GM12878 (cell line): Measurements from ENCODE around the gene AGAP1. TPM values are rescaled to one million over a fixed set of nuclear protein-coding genes. Genes with fewer than 3 reads are reported as not detected.

Experiments used
- ATAC-seq: fragments of 200-7000 bp; cut with Tn5 transposase; 3 replicates; pipeline ENCODE4 v1.9.1; 2020; ENCODE audit warnings: mild to moderate bottlenecking, moderate library complexity
- BruUV-seq: library from RNA; stranded (reverse); fragments of 400-500 nt; replicated peaks from 2 replicates; lab custom pipeline; 2021; lab: Mats Ljungman, UMichigan
- CTCF ChIA-PET: fragments of 300-600 bp; sonication (Branson Sonifier 250); formaldehyde crosslinking; extraction: SDS; loops from one replicate; lab custom pipeline; 2021; ENCODE audit warnings: inconsistent platforms; lab: Yijun Ruan, JAX
- POLR2A ChIA-PET: fragments of 350-600 bp; formaldehyde crosslinking; extraction: SDS; loops from one replicate; lab custom pipeline; 2021; ENCODE audit warnings: inconsistent platforms; lab: Charles Lee
- RAD21 ChIA-PET: fragments of 300-600 bp; sonication (Branson Sonifier 250); formaldehyde crosslinking; loops from one replicate; lab custom pipeline; 2023; ENCODE audit warnings: antibody characterized with exemption; ENCODE audit not compliant: unreplicated experiment; lab: Charles Lee
- SMC1A ChIA-PET: fragments of 300-600 bp; sonication (Branson Sonifier 250); formaldehyde crosslinking; loops from one replicate; lab custom pipeline; 2023; ENCODE audit not compliant: unreplicated experiment, uncharacterized antibody; lab: Charles Lee
- DNase-seq: peaks from one replicate; pipeline ENCODE4 v3.0.0-alpha.2; 2011; ENCODE audit warnings: low read depth, low spot score
- FAIRE-seq: peaks from 3 replicates; lab custom pipeline; 2011; peaks lifted over from hg19 to GRCh38; lab: Jason Lieb, UNC
- H2AFZ ChIP-seq: 2 replicates; pipeline ENCODE4 v1.6.0; 2011; ENCODE audit warnings: low read depth, low read length, control low read depth; ENCODE audit not compliant: control insufficient read depth
- H3K27ac ChIP-seq: 2 replicates; pipeline ENCODE4 v1.5.1; 2011; ENCODE audit warnings: control low read depth; ENCODE audit not compliant: control insufficient read depth, insufficient read depth
- H3K27me3 ChIP-seq, 2 experiments: replicated peaks in 1 of 2; 2 replicates each; pipeline versions ENCODE4 v1.6.0 to v1.6.1; 2011; ENCODE audit warnings: low read length in 1 of 2; ENCODE audit not compliant: control insufficient read depth in 2 of 2, insufficient read depth in 2 of 2
- H3K36me3 ChIP-seq, 2 experiments: 2 replicates each; pipeline ENCODE4 v1.5.1; 2011; ENCODE audit warnings: low read length in 1 of 2; ENCODE audit not compliant: control insufficient read depth in 2 of 2, insufficient read depth in 2 of 2
- H3K4me1 ChIP-seq: 2 replicates; pipeline ENCODE4 v1.6.1; 2011; ENCODE audit warnings: mild to moderate bottlenecking, low read length, moderate library complexity, mixed read lengths; ENCODE audit not compliant: control insufficient read depth, insufficient read depth
- H3K4me2 ChIP-seq: 2 replicates; pipeline ENCODE4 v1.6.0; 2011; ENCODE audit warnings: control low read depth; ENCODE audit not compliant: control insufficient read depth, insufficient read depth
- H3K4me3 ChIP-seq: fragments of 200-600 bp; sonication (generic); 2 replicates; pipeline ENCODE4 v1.5.1; 2016
- H3K79me2 ChIP-seq: 2 replicates; pipeline ENCODE4 v1.6.0; 2011; ENCODE audit warnings: low read length; ENCODE audit not compliant: control insufficient read depth, insufficient read depth
- H3K9ac ChIP-seq: 2 replicates; pipeline ENCODE4 v1.8.0; 2011; ENCODE audit warnings: low read length, control low read depth, mixed read lengths; ENCODE audit not compliant: control insufficient read depth, insufficient read depth
- H3K9me3 ChIP-seq: replicated peaks from 3 replicates; pipeline ENCODE4 v1.5.1; 2011; ENCODE audit warnings: mild to moderate bottlenecking, low read length; ENCODE audit not compliant: control insufficient read depth, insufficient read depth
- H4K20me1 ChIP-seq: 2 replicates; pipeline ENCODE4 v1.6.0; 2011; ENCODE audit not compliant: control insufficient read depth, insufficient read depth
- CEBPB ChIP-seq, 2 experiments: fragments of 150-350 bp in 1 of 2; IDR thresholded peaks; 2 replicates each; pipeline ENCODE4 v1.6.1; 2012 to 2014; ENCODE audit warnings: low read depth in 2 of 2, low read length in 2 of 2, borderline replicate concordance in 1 of 2, inconsistent platforms in 1 of 2
- CHD2 ChIP-seq: IDR thresholded peaks from 2 replicates; pipeline ENCODE4 v1.6.1; 2011; ENCODE audit warnings: low read depth, low read length, improper control_type of control experiment, borderline replicate concordance
- ETV6 ChIP-seq, 2 experiments: fragments of 450-650 bp in 1 of 2; IDR thresholded peaks in 1 of 2; conservative IDR thresholded peaks in 1 of 2; 2 replicates each; pipeline ENCODE4 v1.6.1; 2014; ENCODE audit warnings: antibody characterized with exemption in 1 of 2, borderline replicate concordance in 1 of 2, low read depth in 1 of 2, mild to moderate bottlenecking in 1 of 2, moderate library complexity in 1 of 2
- HDGF ChIP-seq: fragments of 450-650 bp; IDR thresholded peaks from 2 replicates; pipeline ENCODE4 v1.6.1; 2016; ENCODE audit warnings: antibody characterized with exemption
- KDM1A ChIP-seq: fragments of 200-600 bp; sonication (generic); IDR thresholded peaks from 2 replicates; pipeline ENCODE4 v1.6.1; 2016; ENCODE audit warnings: borderline replicate concordance
- MAX ChIP-seq: IDR thresholded peaks from 2 replicates; pipeline ENCODE4 v1.6.1; 2012; ENCODE audit warnings: low read depth, low read length, improper control_type of control experiment
- MEF2A ChIP-seq: IDR thresholded peaks from 2 replicates; pipeline ENCODE4 v1.6.1; 2011; ENCODE audit warnings: low read depth, mild to moderate bottlenecking, low read length, moderate library complexity; ENCODE audit not compliant: insufficient read depth
- NFIC ChIP-seq: IDR thresholded peaks from 2 replicates; pipeline ENCODE4 v1.6.1; 2012; ENCODE audit warnings: low read depth, mild to moderate bottlenecking, inconsistent platforms, low read length, moderate library complexity
- NR2C1 ChIP-seq: fragments of 450-650 bp; IDR thresholded peaks from 2 replicates; pipeline ENCODE4 v1.6.1; 2017; ENCODE audit warnings: antibody characterized with exemption, mild to moderate bottlenecking, moderate library complexity
- NR2F1 ChIP-seq: fragments of 450-650 bp; conservative IDR thresholded peaks from 2 replicates; pipeline ENCODE4 v1.6.1; 2017; ENCODE audit warnings: mild to moderate bottlenecking
- NRF1 ChIP-seq: conservative IDR thresholded peaks from 2 replicates; pipeline ENCODE4 v1.6.1; 2011; ENCODE audit warnings: mild to moderate bottlenecking, low read depth, low read length, improper control_type of control experiment
- POLR2A ChIP-seq: IDR thresholded peaks from 2 replicates; pipeline ENCODE4 v1.6.1; 2011; ENCODE audit warnings: low read depth, mild to moderate bottlenecking, low read length
- POU2F2 ChIP-seq: IDR thresholded peaks from 3 replicates; pipeline ENCODE4 v1.6.1; 2011; ENCODE audit warnings: low read depth, mild to moderate bottlenecking, low read length, borderline replicate concordance
- SIN3A ChIP-seq: IDR thresholded peaks from 2 replicates; pipeline ENCODE4 v1.6.1; 2012; ENCODE audit warnings: low read depth, low read length, improper control_type of control experiment
- SMARCA5 ChIP-seq: fragments of 450-650 bp; IDR thresholded peaks from 2 replicates; pipeline ENCODE4 v1.6.1; 2017; ENCODE audit warnings: mild to moderate bottlenecking
- SPI1 ChIP-seq: IDR thresholded peaks from 2 replicates; pipeline ENCODE4 v1.6.1; 2011; ENCODE audit warnings: low read depth, mild to moderate bottlenecking, low read length, moderate library complexity, borderline replicate concordance; ENCODE audit not compliant: insufficient read depth
- SUZ12 ChIP-seq: fragments of 200-600 bp; sonication (generic); IDR thresholded peaks from one replicate; pipeline ENCODE4 v1.6.1; 2018; ENCODE audit warnings: antibody characterized with exemption, mild to moderate bottlenecking; ENCODE audit not compliant: unreplicated experiment
- TCF3 ChIP-seq: IDR thresholded peaks from 2 replicates; pipeline ENCODE4 v1.6.1; 2012; ENCODE audit warnings: low read depth, mild to moderate bottlenecking, low read length, borderline replicate concordance; ENCODE audit not compliant: insufficient read depth
- ZBTB11 ChIP-seq: fragments of 450-650 bp; formaldehyde crosslinking; IDR thresholded peaks from 2 replicates; pipeline ENCODE4 v1.5.0; 2022; ENCODE audit warnings: mild to moderate bottlenecking, missing genetic modification characterization
- WGBS: methylation state at CpG from one replicate; pipeline ENCODE4 v1.1.6; 2016; ENCODE audit warnings: low lambda C conversion rate; ENCODE audit not compliant: insufficient replicate concordance, insufficient coverage; ENCODE audit errors: missing lambda C conversion rate; 5-methylcytosine and 5-hydroxymethylcytosine counted together
- in situ Hi-C: fragments of 300-500 bp; cut with MboI; formaldehyde crosslinking; loops from 9 replicates; pipeline ENCODE4 v1.14.3; 2018; ENCODE audit warnings: mixed read lengths
- intact Hi-C: fragments of 100-400 bp; cut with micrococcal nuclease; formaldehyde crosslinking; loops from one replicate; pipeline ENCODE4 v1.14.2; 2022; ENCODE audit not compliant: unreplicated experiment
- polyA plus RNA-seq, 11 experiments: library from polyadenylated mRNA; depleted of rRNA in 4 of 11; unstranded in 6 of 11; stranded (reverse) in 5 of 11; fragments of >200 nt; fragmentation: Nextera tagmentation in 4 of 11; fragmentation: Illumina TruSeq in 1 of 11; extraction: Ambion mirVana in 4 of 11; extraction: Trizol in 1 of 11; gene quantifications; 1 replicate in 1 of 11; 2 replicates in 10 of 11; pipeline versions ENCODE4 v1.2.1 to v1.2.3, GENCODE V29; 2011 to 2016; ENCODE audit warnings: inconsistent platforms in 2 of 11, missing spikeins in 2 of 11, low read depth in 1 of 11
- total RNA-seq, 4 experiments: library from RNA; depleted of rRNA in 3 of 4; stranded (reverse); fragments of >200 nt in 3 of 4; fragmentation: Illumina TruSeq in 1 of 4; extraction: Trizol in 1 of 4; gene quantifications; 2 replicates each; pipeline versions ENCODE4 v1.2.1 to v1.2.3, GENCODE V29; 2013 to 2021

AGAP1 gene
- total and polyA plus RNA-seq, 10 of the 15 experiments (the other 5 are each of a cell fraction or from before 2014, with no cell fraction given) = 0.05 to 0.15 (median 0.06) TPM; not detected in 7

- H3K79me2 ChIP-seq = no peaks in the 10 kb centered on the region
These were observed 49.4 kb downstream of the AGAP1 start for GRCh38 chr2:235543128-235543750.

GRCh38 chr2:235543851-235544688, 50.2 kb downstream of the AGAP1 start:
- H3K9me3 ChIP-seq = no peaks in the 10 kb centered on the region
- H4K20me1 ChIP-seq = no peaks in the 10 kb centered on the region
- H3K9ac ChIP-seq = no peak overlapping the region
- SMC1A ChIA-PET = no interaction called here
- WGBS = 42% methylated on average over 22 of the region's 25 CpGs
- H3K4me1 ChIP-seq = no peaks in the 10 kb centered on the region
- in situ Hi-C loops (no loop called here), intact Hi-C loops (no loop called here)
- RAD21 ChIA-PET = no interaction called here
- FAIRE-seq = no peak
- H3K4me3 ChIP-seq = no peak overlapping the region
- DNase-seq = no peak
- CTCF ChIA-PET = no interaction called here
- no peaks in the 10 kb centered on the region; a peak in 1 of 4 replicates for H3K27me3 ChIP-seq
- no peak for ATAC-seq
- no peak overlapping the region for H3K27ac ChIP-seq
- no TSS peak for BruUV-seq
- POLR2A ChIA-PET = no interaction called here
- no peak overlapping the region for H2AFZ ChIP-seq
- no peak overlapping the region for H3K4me2 ChIP-seq
- H3K79me2 ChIP-seq = no peaks in the 10 kb centered on the region
- H3K36me3 ChIP-seq = no peaks in the 10 kb centered on the region
- TF ChIP-seq POU2F2 = no peak
- no peak for TF ChIP-seq NFIC
- TF ChIP-seq ETV6 (conservative IDR thresholded peaks at IDR 0.05 in 1 of 2, IDR thresholded peaks at IDR 0.05 in 1 of 2; ENCODE audit: borderline replicate concordance in 1 of 2, low read depth in 1 of 2) = no peak
- no peak for TF ChIP-seq CEBPB (IDR thresholded peaks at IDR 0.05; ENCODE audit: borderline replicate concordance in 1 of 2, low read depth in 2 of 2, low read length in 2 of 2)
- TF ChIP-seq TCF3 = no peak
- no peak for TF ChIP-seq MAX
- TF ChIP-seq POLR2A = no peak
- no peak for TF ChIP-seq ZBTB11 (CRISPR knock-in tag)

More at GRCh38 chr2:235543128-235543750, 49.4 kb downstream of the AGAP1 start:
- Histone ChIP-seq H3K27me3 (no peaks in the 10 kb centered on the region; a peak in 1 of 4 replicates), H3K4me2 (no peak overlapping the region), H3K4me3 (no peak overlapping the region), H3K4me1 (no peaks in the 10 kb centered on the region), H2AFZ (no peak overlapping the region), H3K9me3 (no peaks in the 10 kb centered on the region), H4K20me1 (no peaks in the 10 kb centered on the region), H3K9ac (no peak overlapping the region), H3K27ac (no peak overlapping the region), H3K36me3 (no peaks in the 10 kb centered on the region)
- POLR2A ChIA-PET = no interaction called here
- CTCF ChIA-PET = no interaction called here
- DNase-seq = no peak
- no peak for FAIRE-seq
- intact Hi-C loops = no loop called here
- BruUV-seq = no TSS peak
- RAD21 ChIA-PET = no interaction called here
- TF ChIP-seq KDM1A (no peak), MEF2A (no peak), NRF1 (no peak), SPI1 (no peak), SMARCA5 (no peak), HDGF (no peak), NR2F1 (no peak), SIN3A (no peak), NR2C1 (no peak), CHD2 (no peak), SUZ12 (no peak)
- no peak for ATAC-seq
- 44% methylated on average over 13 of the region's 13 CpGs for WGBS
- SMC1A ChIA-PET = no interaction called here
- in situ Hi-C loops = no loop called here
